Naive thymus-derived CD8-positive, alpha-beta T cell (primary cell): ENCODE measurements around the gene USP12. TPM values are rescaled to one million over a fixed set of nuclear protein-coding genes. Genes with fewer than 3 reads are reported as not detected.

Source experiments
- ATAC-seq, 2 donors: fragments of 150-1000 bp; cut with Tn5 transposase in 1 of 2; sonication (Bioruptor Pico), chemical (Tn5 transposase) in 1 of 2; 1 replicate in 1 of 2; 2 replicates in 1 of 2; pipeline ENCODE4 v1.10.0; 2021; ENCODE audit warnings: mild to moderate bottlenecking in 2 of 2, moderate library complexity in 2 of 2
- POLR2A ChIA-PET: fragments of 350-600 bp; sonication (Branson Sonifier 250); formaldehyde crosslinking; loops from one replicate; lab custom pipeline; 2021; ENCODE audit warnings: antibody characterized with exemption; lab: Charles Lee
- DNase-seq, 10 donors: peaks; one replicate each; pipeline versions ENCODE4 v3.0.0 to v3.0.0-alpha.2; 2020 to 2022
- H3K27ac Mint-ChIP-seq, 10 donors: one replicate each; pipeline ENCODE4 v1.8.0; 2020 to 2022; ENCODE audit warnings: mild to moderate bottlenecking in 10 of 10, mixed read lengths in 10 of 10, moderate library complexity in 4 of 10, inconsistent platforms in 1 of 10
- H3K27me3 Mint-ChIP-seq, 5 donors: one replicate each; pipeline ENCODE4 v1.8.0; 2021 to 2022; ENCODE audit warnings: mixed read lengths in 5 of 5
- H3K36me3 Mint-ChIP-seq, 3 donors: one replicate each; pipeline ENCODE4 v1.8.0; 2020 to 2022; ENCODE audit warnings: mixed read lengths in 3 of 3, mild to moderate bottlenecking in 2 of 3, inconsistent platforms in 1 of 3
- H3K4me1 Mint-ChIP-seq, 4 donors: one replicate each; pipeline ENCODE4 v1.8.0; 2021 to 2022; ENCODE audit warnings: mixed read lengths in 4 of 4
- H3K4me3 Mint-ChIP-seq, 10 donors: one replicate each; pipeline ENCODE4 v1.8.0; 2020 to 2022; ENCODE audit warnings: mild to moderate bottlenecking in 10 of 10, mixed read lengths in 10 of 10, moderate library complexity in 6 of 10, inconsistent platforms in 1 of 10
- H3K9me3 Mint-ChIP-seq, 9 donors: one replicate each; pipeline ENCODE4 v1.8.0; 2020 to 2022; ENCODE audit warnings: mixed read lengths in 9 of 9, mild to moderate bottlenecking in 3 of 9, inconsistent platforms in 1 of 9, moderate library complexity in 1 of 9
- polyA plus RNA-seq, 3 donors: library from polyadenylated mRNA; unstranded; fragments of 300-500 nt; fragmentation: Illumina TruSeq; gene quantifications; one replicate each; pipeline ENCODE4 v1.2.3, GENCODE V29; 2021
- total RNA-seq, 8 experiments: library from RNA in 2 of 8; stranded (reverse) in 2 of 8; gene quantifications; one replicate each; pipeline ENCODE4 v1.2.3 and lab custom pipeline; 2021 to 2026

USP12 gene
- total and polyA plus RNA-seq, 5 experiments from 2014 or later: 9.3 to 33.0 (median 17.4) TPM

GRCh38 chr13:27053902-27054595 is 117.6 kb downstream of the USP12 start:
- H3K9me3 Mint-ChIP-seq: peaks cover 0 to 2% (median 0%) of the 10 kb centered on the region in 9 donors
- DNase-seq: no peak
- H3K4me1 Mint-ChIP-seq: peaks cover 12 to 28% (median 16%) of the 10 kb centered on the region in 4 donors
- ATAC-seq: no peak
- POLR2A ChIA-PET: no interaction called here
- H3K36me3 Mint-ChIP-seq: peaks cover 0 to 9% (median 8%) of the 10 kb centered on the region in 3 donors
- H3K4me3 Mint-ChIP-seq: no peak overlapping the region
- H3K27me3 Mint-ChIP-seq: peaks cover 0 to 1% (median 0%) of the 10 kb centered on the region in 5 donors
- peak overlapping the region in 1 of 10 donors; percentile 39 for H3K27ac Mint-ChIP-seq

- POLR2A ChIA-PET: no interaction called here
- H3K9me3 Mint-ChIP-seq: peaks cover 0 to 2% (median 0%) of the 10 kb centered on the region in 9 donors
- no peak for DNase-seq
- H3K27me3 Mint-ChIP-seq: peaks cover 0 to 3% (median 0%) of the 10 kb centered on the region in 5 donors
- peaks cover 12 to 28% (median 16%) of the 10 kb centered on the region in 4 donors for H3K4me1 Mint-ChIP-seq
- H3K27ac Mint-ChIP-seq: peak overlapping the region in 3 of 10 donors; percentile 8 to 39 (median 23)
- H3K4me3 Mint-ChIP-seq: no peak overlapping the region
- ATAC-seq: no peak
- H3K36me3 Mint-ChIP-seq: peaks cover 0 to 9% (median 8%) of the 10 kb centered on the region in 3 donors
These were observed 118.3 kb downstream of the USP12 start for GRCh38 chr13:27053210-27053884.

GRCh38 chr13:27052551-27053208 is 118.9 kb downstream of the USP12 start:
- ATAC-seq (no peak), DNase-seq (no peak)
- POLR2A ChIA-PET: no interaction called here
- Mint-ChIP-seq H3K27ac (peak overlapping the region in 2 of 10 donors; percentile 14 to 39), H3K36me3 (peaks cover 0 to 11% (median 8%) of the 10 kb centered on the region in 3 donors), H3K9me3 (peaks cover 0 to 2% (median 0%) of the 10 kb centered on the region in 9 donors), H3K4me3 (no peak overlapping the region), H3K27me3 (peaks cover 0 to 3% (median 0%) of the 10 kb centered on the region in 5 donors), H3K4me1 (peaks cover 12 to 28% (median 16%) of the 10 kb centered on the region in 4 donors)

GRCh38 chr13:27047081-27047480 is 124.5 kb downstream of the USP12 start:
- ATAC-seq: no peak
- peaks cover 0 to 2% (median 0%) of the 10 kb centered on the region in 9 donors for H3K9me3 Mint-ChIP-seq
- H3K27ac Mint-ChIP-seq: peak overlapping the region in 4 of 10 donors; percentile 71 to 97 (median 81)
- H3K4me3 Mint-ChIP-seq: no peak overlapping the region
- no peak for DNase-seq
- peaks cover 0 to 11% (median 8%) of the 10 kb centered on the region in 3 donors for H3K36me3 Mint-ChIP-seq
- peaks cover 0 to 8% (median 0%) of the 10 kb centered on the region in 5 donors for H3K27me3 Mint-ChIP-seq
- POLR2A ChIA-PET: interaction anchor here (1.4 kb wide), 1 partner anchor 123 kb away, joined by 3 read pairs; no protein-coding TSS in a partner anchor
- H3K4me1 Mint-ChIP-seq: peaks cover 8 to 32% (median 16%) of the 10 kb centered on the region in 4 donors

GRCh38 chr13:27044837-27045570 is 126.6 kb downstream of the USP12 start:
- H3K27ac Mint-ChIP-seq: peak overlapping the region; percentile 1 to 97 (median 88)
- H3K4me1 Mint-ChIP-seq: peaks cover 8 to 32% (median 16%) of the 10 kb centered on the region in 4 donors
- peaks cover 0 to 2% (median 0%) of the 10 kb centered on the region in 3 donors for H3K36me3 Mint-ChIP-seq
- ATAC-seq (peak; percentile 91), DNase-seq (peak in 6 of 10 donors; percentile 4 to 67 (median 40))
- H3K27me3 Mint-ChIP-seq: peaks cover 0 to 16% (median 2%) of the 10 kb centered on the region in 5 donors
- H3K9me3 Mint-ChIP-seq: peaks cover 0 to 2% (median 0%) of the 10 kb centered on the region in 9 donors
- POLR2A ChIA-PET: interaction anchor here (0.7 to 1.6 kb wide), 7 partner anchors 10 to 823 kb away, joined by 3 to 8 read pairs (median 4); partner anchors contain the start of genes RNF6 and RPL21
- peak overlapping the region; percentile 15 to 81 (median 62) for H3K4me3 Mint-ChIP-seq

GRCh38 chr13:27043013-27043412 is 128.6 kb downstream of the USP12 start:
- Mint-ChIP-seq H3K4me3 (no peak overlapping the region), H3K9me3 (no peaks in the 10 kb centered on the region), H3K27ac (peak overlapping the region in 4 of 10 donors; percentile 47 to 75 (median 68)), H3K36me3 (peaks cover 0 to 1% (median 0%) of the 10 kb centered on the region in 3 donors), H3K27me3 (peaks cover 0 to 18% (median 4%) of the 10 kb centered on the region in 5 donors), H3K4me1 (peaks cover 8 to 32% (median 16%) of the 10 kb centered on the region in 4 donors)
- POLR2A ChIA-PET: no interaction called here
- DNase-seq (no peak), ATAC-seq (no peak)

- no peak for DNase-seq
- Mint-ChIP-seq H3K27me3 (peaks cover 2 to 25% (median 4%) of the 10 kb centered on the region in 5 donors), H3K4me3 (no peak overlapping the region), H3K27ac (peak overlapping the region in 1 of 10 donors; percentile 44), H3K9me3 (no peaks in the 10 kb centered on the region), H3K36me3 (no peaks in the 10 kb centered on the region), H3K4me1 (peaks cover 8 to 25% (median 13%) of the 10 kb centered on the region in 4 donors)
- POLR2A ChIA-PET: no interaction called here
- ATAC-seq: no peak
These were observed 130.3 kb downstream of the USP12 start for GRCh38 chr13:27041341-27041740.

- no peaks in the 10 kb centered on the region for H3K9me3 Mint-ChIP-seq
- no peak for ATAC-seq
- H3K27ac Mint-ChIP-seq: no peak overlapping the region
- H3K27me3 Mint-ChIP-seq: peaks cover 3 to 28% (median 7%) of the 10 kb centered on the region in 5 donors
- H3K36me3 Mint-ChIP-seq: no peaks in the 10 kb centered on the region
- H3K4me1 Mint-ChIP-seq: peaks cover 8 to 20% (median 13%) of the 10 kb centered on the region in 4 donors
- no peak for DNase-seq
- no peak overlapping the region for H3K4me3 Mint-ChIP-seq
- POLR2A ChIA-PET: interaction anchor here (0.6 to 0.7 kb wide), 2 partner anchors 15 to 182 kb away, joined by 3 to 6 read pairs; no protein-coding TSS in a partner anchor
These were observed 130.8 kb downstream of the USP12 start for GRCh38 chr13:27040826-27041108.

- H3K27ac Mint-ChIP-seq: no peak overlapping the region
- POLR2A ChIA-PET: no interaction called here
- H3K36me3 Mint-ChIP-seq: no peaks in the 10 kb centered on the region
- no peak for ATAC-seq
- DNase-seq: no peak
- peaks cover 9 to 17% (median 11%) of the 10 kb centered on the region in 4 donors for H3K4me1 Mint-ChIP-seq
- peaks cover 3 to 41% (median 15%) of the 10 kb centered on the region in 5 donors for H3K27me3 Mint-ChIP-seq
- H3K4me3 Mint-ChIP-seq: no peak overlapping the region
- H3K9me3 Mint-ChIP-seq: no peaks in the 10 kb centered on the region
These were observed 132.4 kb downstream of the USP12 start for GRCh38 chr13:27039171-27039701.

- H3K9me3 Mint-ChIP-seq: no peaks in the 10 kb centered on the region
- H3K4me1 Mint-ChIP-seq: peaks cover 7 to 12% (median 9%) of the 10 kb centered on the region in 4 donors
- DNase-seq: no peak
- no peak overlapping the region for H3K4me3 Mint-ChIP-seq
- no peak overlapping the region for H3K27ac Mint-ChIP-seq
- no peaks in the 10 kb centered on the region for H3K36me3 Mint-ChIP-seq
- no peak for ATAC-seq
- POLR2A ChIA-PET: no interaction called here
- peaks cover 3 to 41% (median 15%) of the 10 kb centered on the region in 5 donors for H3K27me3 Mint-ChIP-seq
These were observed 133.3 kb downstream of the USP12 start for GRCh38 chr13:27038323-27038722.

GRCh38 chr13:27037571-27037970 is 134.0 kb downstream of the USP12 start:
- ATAC-seq (no peak), DNase-seq (no peak)
- Mint-ChIP-seq H3K9me3 (no peaks in the 10 kb centered on the region), H3K36me3 (no peaks in the 10 kb centered on the region), H3K27ac (no peak overlapping the region), H3K4me1 (peaks cover 5 to 12% (median 8%) of the 10 kb centered on the region in 4 donors), H3K27me3 (peaks cover 3 to 37% (median 15%) of the 10 kb centered on the region in 5 donors), H3K4me3 (no peak overlapping the region)
- POLR2A ChIA-PET: no interaction called here
